Stimulated activated CD4-positive, alpha-beta T cell treated with anti-CD3 and anti-CD28 coated beads, Interleukin-12 subunit alpha, Interleukin-12 subunit beta, amount 100 ng/mL, for 4 hours (primary cell): ENCODE measurements around the gene EXOC3L1.

Experiments used
- DNase-seq: peaks from one replicate; pipeline ENCODE4 v3.0.0-alpha.2; 2020

EXOC3L1 gene

GRCh38 chr16:67195676-67196075 lies 5.7 kb upstream of the EXOC3L1 start:
- DNase-seq: no peak

GRCh38 chr16:67194260-67194659 lies 4.3 kb upstream of the EXOC3L1 start:
- no peak for DNase-seq

- DNase-seq: no peak
These were observed 3.6 kb upstream of the EXOC3L1 start for GRCh38 chr16:67193536-67193935.

- DNase-seq: no peak
These were observed 2.9 kb upstream of the EXOC3L1 start for GRCh38 chr16:67192781-67193361.

- peak; percentile 86 for DNase-seq
These were observed 2.2 kb upstream of the EXOC3L1 start, which contains the start of gene E2F4 for GRCh38 chr16:67191995-67192681. Gene E2F4, plus strand, starts transcription at chr16:67192155. Its CDS starts 73 bp downstream, at chr16:67192228.

- no peak for DNase-seq
These were observed 1.6 kb upstream of the EXOC3L1 start for GRCh38 chr16:67191411-67191994.

GRCh38 chr16:67190448-67191399 lies 788 bp upstream of the EXOC3L1 start:
- DNase-seq: no peak

- no peak for DNase-seq
These were observed 1.1 kb downstream of the EXOC3L1 start for GRCh38 chr16:67188798-67189197.

GRCh38 chr16:67188323-67188722 lies 1.6 kb downstream of the EXOC3L1 start:
- no peak for DNase-seq

- DNase-seq: no peak
These were observed 2.6 kb downstream of the EXOC3L1 start for GRCh38 chr16:67187175-67187890.

GRCh38 chr16:67186550-67186950 lies 3.4 kb downstream of the EXOC3L1 start:
- no peak for DNase-seq

- DNase-seq: no peak
These were observed 4.2 kb downstream of the EXOC3L1 start for GRCh38 chr16:67185651-67186134.

- peak; percentile 83 for DNase-seq
These were observed 4.8 kb downstream of the EXOC3L1 start for GRCh38 chr16:67184995-67185650.

GRCh38 chr16:67184453-67184994 lies 5.4 kb downstream of the EXOC3L1 start:
- no peak for DNase-seq

GRCh38 chr16:67183627-67184452 lies 6.1 kb downstream of the EXOC3L1 start, which contains the start of gene MATCAP1:
Gene MATCAP1, minus strand, starts transcription at chr16:67183963. Its CDS starts 3,353 bp downstream, at chr16:67180610.
- peak; percentile 87 for DNase-seq

GRCh38 chr16:67183284-67183626 lies 6.7 kb downstream of the EXOC3L1 start:
- DNase-seq: no peak

GRCh38 chr16:67182288-67182687 lies 7.6 kb downstream of the EXOC3L1 start:
- no peak for DNase-seq

- no peak for DNase-seq
These were observed 8.6 kb downstream of the EXOC3L1 start for GRCh38 chr16:67181346-67181745.

- DNase-seq: no peak
These were observed 9.8 kb downstream of the EXOC3L1 start for GRCh38 chr16:67180166-67180565.

- DNase-seq: no peak
These were observed 10.4 kb downstream of the EXOC3L1 start for GRCh38 chr16:67179421-67180080.
